ENCODE data around the gene MTX3.

The MTX3 gene

DNA sequence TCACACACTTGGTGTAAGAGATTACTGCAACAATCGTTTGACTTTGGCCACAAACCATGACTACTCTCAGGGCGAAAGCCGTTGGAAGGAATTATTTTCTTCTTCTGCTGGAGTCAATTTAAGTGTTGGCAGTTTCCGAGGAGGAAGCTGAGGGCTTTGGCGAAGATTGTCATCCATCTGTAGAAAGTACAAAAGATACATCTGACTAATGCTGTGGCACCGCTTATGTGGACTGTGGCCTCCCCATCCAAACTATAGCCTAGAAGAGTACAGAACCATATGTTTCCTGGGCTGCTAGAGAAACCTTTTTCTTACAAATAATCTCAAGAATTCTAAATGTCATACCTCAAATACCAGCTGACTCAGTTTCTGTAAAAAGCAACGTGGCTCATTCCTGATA, 7.4 kb downstream of the MTX3 start:
- DNase-seq (ENCODE audit: low read depth): no peak

GRCh38 chr5:79982136-79982535, 8.9 kb downstream of the MTX3 start:
- no peak for DNase-seq (ENCODE audit: low read depth)

- DNase-seq (ENCODE audit: low read depth): no peak
Observed at GRCh38 chr5:79976759-79977515, 14.1 kb downstream of the MTX3 start.

GRCh38 chr5:79975422-79975821, 15.6 kb downstream of the MTX3 start:
- DNase-seq (ENCODE audit: low read depth): peak; percentile 12

DNA sequence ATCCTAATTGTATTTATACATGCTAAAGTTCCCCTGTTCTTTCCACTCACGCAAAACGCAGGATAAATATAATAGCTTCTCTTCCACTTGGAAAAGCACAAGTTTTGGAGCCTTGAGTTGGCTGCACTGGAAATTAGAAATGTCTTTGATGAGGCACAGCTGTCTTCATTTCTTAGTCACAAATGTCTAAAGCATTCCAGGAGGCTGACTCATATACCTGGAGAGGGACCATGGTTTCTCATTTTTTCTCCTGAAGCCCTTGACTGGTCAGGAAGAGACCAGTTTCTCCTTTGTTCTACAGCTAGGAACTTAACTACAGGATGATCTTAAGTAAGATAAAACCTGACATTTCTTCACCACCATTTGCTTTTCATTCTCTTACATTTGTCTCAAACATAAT, 16.2 kb downstream of the MTX3 start:
- DNase-seq (ENCODE audit: low read depth): peak; percentile 28

- no peak for DNase-seq (ENCODE audit: low read depth)
Observed at GRCh38 chr5:79973996-79974395, 17.1 kb downstream of the MTX3 start.

- no peak for DNase-seq (ENCODE audit: low read depth)
Observed at GRCh38 chr5:79973511-79973910, 17.6 kb downstream of the MTX3 start.

GRCh38 chr5:79971156-79971555, 19.9 kb downstream of the MTX3 start:
- DNase-seq (ENCODE audit: low read depth): peak; percentile 51

DNA sequence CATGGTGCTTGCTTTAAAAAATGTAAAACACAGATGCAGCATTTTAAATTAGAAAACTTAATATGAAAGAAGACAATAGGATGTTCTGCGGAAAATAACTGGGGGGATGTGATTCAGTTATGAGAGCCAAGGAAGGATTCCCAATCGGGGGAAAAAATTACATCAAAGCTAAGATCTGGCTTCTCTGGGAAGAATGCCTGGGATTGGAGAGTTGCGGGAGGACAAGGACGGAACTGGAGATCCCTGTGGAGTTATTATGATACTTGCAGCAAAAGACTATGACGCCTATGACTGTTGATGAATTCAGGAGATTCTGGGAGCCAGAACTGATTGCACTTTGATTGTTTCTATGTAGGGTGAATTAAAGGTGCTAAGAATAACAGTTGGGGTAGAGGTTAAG, 24.6 kb downstream of the MTX3 start:
- DNase-seq (ENCODE audit: low read depth): no peak

GRCh38 chr5:79964136-79964535, 26.9 kb downstream of the MTX3 start:
- DNase-seq (ENCODE audit: low read depth): no peak

DNA sequence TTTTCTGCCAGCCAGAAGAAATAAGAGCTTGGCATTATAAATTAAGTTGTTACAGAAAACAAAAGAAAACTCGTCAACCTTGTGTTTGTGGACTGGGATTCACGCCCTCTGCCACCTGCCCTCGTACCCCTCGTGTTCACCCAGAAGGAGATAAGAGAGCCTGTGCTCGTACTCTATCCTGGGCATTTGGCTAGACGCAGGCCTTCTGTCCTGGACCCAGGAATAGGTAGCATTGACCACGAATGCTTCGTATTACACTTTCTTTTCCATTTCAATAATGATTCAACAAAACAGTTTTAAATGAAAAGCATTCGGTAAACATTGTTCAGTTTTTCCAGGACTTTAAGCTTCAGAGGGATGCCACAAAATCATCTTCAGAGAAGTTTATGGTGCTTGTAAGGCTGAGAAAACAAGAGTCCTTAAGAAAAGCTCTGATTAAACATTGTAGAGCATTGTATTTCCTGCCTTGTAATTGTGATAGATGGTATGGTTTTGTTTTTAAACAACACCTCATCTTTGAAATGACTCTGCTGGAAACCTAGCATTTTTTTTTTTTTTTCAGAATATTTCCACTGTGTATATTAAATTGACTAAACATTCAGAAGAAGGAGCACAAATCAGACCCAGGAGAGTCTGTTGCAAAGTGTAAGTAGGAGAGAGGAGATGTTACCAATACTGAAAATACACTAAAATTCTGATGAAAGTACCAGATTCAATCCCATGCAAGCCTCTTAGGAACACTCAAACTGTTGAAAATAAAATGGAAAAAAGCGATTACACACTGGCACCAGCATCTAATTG, 27.6 kb downstream of the MTX3 start:
- DNase-seq (ENCODE audit: low read depth): no peak

DNA sequence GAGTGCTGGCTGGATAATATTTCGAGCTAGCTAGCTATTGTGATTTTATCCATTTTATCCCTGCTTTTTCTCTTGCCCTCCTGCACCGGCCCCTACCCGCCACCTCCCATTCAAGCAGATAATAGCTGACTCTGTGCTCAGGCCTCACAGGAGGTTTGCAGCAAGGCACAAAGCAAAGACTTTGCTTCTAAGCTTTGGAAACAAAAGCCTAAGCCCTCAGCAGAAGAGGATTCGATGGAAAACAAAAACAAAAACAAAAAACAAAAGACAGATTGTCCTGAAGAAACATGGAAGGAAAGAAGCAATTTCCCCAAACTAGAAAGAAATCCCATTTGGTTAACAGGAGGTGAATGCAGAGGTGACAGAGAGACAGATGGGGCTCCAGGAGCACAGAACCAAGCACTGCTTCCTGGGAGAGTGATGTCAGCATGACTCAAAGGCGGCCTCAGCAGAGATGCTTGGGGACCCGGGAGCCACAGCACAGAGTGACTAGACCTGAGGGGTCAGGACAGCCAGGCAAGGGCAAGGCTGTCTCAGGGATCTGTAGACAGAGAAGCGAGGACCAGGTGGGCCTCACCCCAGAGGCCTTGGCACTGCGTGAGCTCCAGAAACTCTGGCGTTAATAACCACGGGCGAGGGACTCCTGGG, 28.4 kb downstream of the MTX3 start:
- DNase-seq (ENCODE audit: low read depth): no peak

GRCh38 chr5:79961716-79962574, 29.1 kb downstream of the MTX3 start:
- no peak for DNase-seq (ENCODE audit: low read depth)

- no peak for DNase-seq (ENCODE audit: low read depth)
Observed at GRCh38 chr5:79959407-79959806, 31.7 kb downstream of the MTX3 start.

DNA sequence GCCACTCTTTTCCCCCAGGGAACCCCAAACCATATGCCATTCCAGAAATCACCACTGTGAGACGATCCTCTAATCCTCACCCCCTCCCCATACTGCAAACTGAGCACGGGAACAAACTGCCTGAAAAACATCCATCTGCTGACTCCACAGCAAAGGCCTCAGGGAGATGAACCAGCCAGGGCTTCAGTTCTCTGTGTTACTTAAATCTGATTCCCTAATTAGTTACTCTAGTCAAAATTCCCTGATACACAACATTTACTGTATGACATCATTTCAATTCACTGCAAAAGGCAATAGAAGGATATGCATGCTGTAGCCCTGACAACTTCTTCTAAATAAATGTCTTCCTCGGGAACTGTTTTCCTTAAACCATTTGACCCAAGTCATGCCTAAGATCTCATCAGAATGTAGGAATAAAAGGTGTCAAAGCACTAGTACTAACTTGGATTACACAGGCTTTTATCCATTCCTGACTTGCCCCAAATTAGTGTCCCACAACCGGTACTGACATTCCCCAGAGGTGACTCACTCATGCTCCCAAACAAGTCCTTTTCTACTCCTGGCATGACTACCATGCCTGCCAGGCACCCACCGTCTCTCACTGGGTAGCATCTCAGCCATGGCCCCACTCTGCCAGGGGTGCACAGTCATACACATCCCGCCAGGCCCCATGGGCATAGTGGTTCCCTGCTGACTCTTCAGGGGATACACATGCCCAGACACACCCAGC, 35.0 kb downstream of the MTX3 start:
- peak; percentile 32 for DNase-seq (ENCODE audit: low read depth)

DNA sequence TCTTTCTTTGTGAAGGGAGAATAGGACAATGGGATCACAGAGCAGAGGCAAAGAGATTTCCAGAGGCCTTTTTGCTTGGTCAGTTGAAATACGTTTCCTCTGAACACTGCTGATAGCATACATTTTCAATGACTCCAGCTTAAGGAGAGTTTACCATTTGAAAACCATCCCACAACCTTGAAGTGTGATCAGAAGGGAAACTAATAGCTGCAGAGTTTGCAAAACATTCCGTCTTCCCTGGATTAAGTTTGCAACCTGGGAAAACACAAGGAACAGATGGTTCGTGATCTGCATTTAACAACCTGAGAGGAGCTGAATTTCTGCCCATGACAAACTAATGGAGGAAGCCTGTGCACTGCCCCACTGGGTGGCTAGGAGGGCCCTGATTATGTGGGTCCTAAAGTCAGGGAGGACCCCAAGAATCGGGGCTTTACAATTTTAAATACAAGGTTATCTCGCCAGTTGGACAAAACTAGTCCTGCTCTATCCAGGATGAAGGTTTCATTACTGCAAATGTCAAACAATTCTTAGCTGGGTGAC, 35.6 kb downstream of the MTX3 start:
- no peak for DNase-seq (ENCODE audit: low read depth)

DNA sequence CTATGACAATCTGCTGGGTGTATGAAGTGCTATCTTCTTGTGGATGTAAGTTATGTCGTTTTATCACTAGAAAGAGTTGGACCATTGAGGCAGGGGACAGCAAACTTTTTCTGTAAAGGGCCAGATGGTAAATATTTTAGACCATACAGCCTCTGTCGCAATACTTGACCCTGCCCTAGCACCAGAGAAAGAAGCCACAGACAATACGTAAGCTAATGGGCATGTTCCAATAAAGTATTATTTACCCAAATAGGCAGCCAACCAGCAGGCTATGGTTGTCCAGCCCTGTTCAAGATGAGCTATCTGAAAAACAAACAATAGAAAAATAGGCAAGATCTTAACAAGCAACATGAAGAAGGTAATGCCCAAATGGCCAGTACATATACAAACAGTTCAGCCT, 36.4 kb downstream of the MTX3 start:
- DNase-seq (ENCODE audit: low read depth): no peak

DNA sequence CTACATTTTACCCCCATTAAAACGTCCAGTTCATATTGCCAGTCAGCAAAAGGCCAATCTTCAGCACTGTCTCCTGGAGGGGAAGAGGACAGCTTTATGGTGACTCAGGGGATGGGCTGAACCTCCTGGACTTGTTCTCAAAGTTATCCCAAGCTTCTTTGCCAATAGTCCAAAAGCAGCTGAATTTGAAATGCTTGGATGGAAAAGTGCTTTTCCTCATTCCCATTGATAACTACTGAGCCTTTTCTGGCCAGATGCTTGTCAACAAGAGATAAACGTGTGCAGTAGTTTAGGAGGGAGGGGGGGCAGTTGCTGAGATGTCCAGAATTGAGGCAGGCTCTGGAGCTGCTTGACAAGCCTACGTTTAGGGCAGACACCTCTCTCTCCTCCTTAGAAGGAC, 43.5 kb downstream of the MTX3 start:
- no peak for DNase-seq (ENCODE audit: low read depth)

DNA sequence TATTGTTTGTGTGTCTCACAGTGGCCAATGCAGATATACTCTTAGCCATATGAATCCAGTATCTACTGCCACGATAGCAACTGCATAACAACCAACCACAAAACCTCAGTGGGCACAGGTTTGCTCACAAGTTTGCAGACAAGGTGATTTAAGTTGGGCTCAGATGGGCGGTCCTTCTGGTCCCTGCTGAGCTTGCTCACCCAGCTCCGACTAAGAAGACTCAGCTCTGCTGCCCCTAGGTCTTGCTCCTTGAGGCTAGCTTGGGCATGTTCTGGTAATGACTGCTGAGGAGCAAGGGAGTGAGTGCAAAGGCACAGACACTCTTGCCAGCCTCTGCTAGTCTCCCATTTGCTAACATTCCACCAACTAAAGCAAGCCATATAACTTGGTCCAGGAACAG, 52.6 kb downstream of the MTX3 start:
- DNase-seq (ENCODE audit: low read depth): no peak

GRCh38 chr5:79936646-79937216, 54.3 kb downstream of the MTX3 start:
- no peak for DNase-seq (ENCODE audit: low read depth)

Data from GM04504 (cell line).